22Rv1 (cell line): ENCODE measurements around the gene IMPG1.

Experiments used
- CTCF ChIP-seq: fragments of 450-650 bp; IDR thresholded peaks from 2 replicates; pipeline ENCODE4 v1.5.1; 2017; ENCODE audit warnings: mild to moderate bottlenecking
- ZFX ChIP-seq: fragments of 450-650 bp; IDR thresholded peaks from 2 replicates; pipeline ENCODE4 v1.6.1; 2017; ENCODE audit warnings: antibody characterized with exemption, borderline replicate concordance

- TF ChIP-seq CTCF (no peak), ZFX (no peak)
Measured at GRCh38 chr6:75876152-75876551, 196.3 kb downstream of the IMPG1 start.
